H1 (cell line): ENCODE results near the gene ZNF665. TPM values are rescaled to one million over a fixed set of nuclear protein-coding genes. Genes with fewer than 3 reads are reported as not detected.

Source experiments
- CTCF ChIA-PET: fragments of 300-600 bp; sonication (Branson Sonifier 250); formaldehyde crosslinking; loops from one replicate; lab custom pipeline; 2021; ENCODE audit not compliant: partially characterized antibody; lab: Charles Lee
- POLR2A ChIA-PET: fragments of 300-600 bp; sonication (Branson Sonifier 250); formaldehyde crosslinking; loops from one replicate; lab custom pipeline; 2021; ENCODE audit warnings: inconsistent platforms; ENCODE audit not compliant: partially characterized antibody; lab: Charles Lee
- DNase-seq, 2 experiments: peaks; one replicate each; pipeline versions ENCODE4 v3.0.0 to v3.0.0-alpha.2; 2010 to 2022; ENCODE audit warnings: low spot score in 2 of 2, low read depth in 1 of 2, mixed read lengths in 1 of 2
- FAIRE-seq: peaks from 2 replicates; lab custom pipeline; 2011; peaks lifted over from hg19 to GRCh38; lab: Jason Lieb, UNC
- H2AFZ ChIP-seq: 2 replicates; pipeline ENCODE4 v1.8.1; 2012; ENCODE audit warnings: low read length, inconsistent platforms
- H2AK5ac ChIP-seq: 2 replicates; pipeline ENCODE4 v1.6.1; 2013; ENCODE audit warnings: low read depth, low read length
- H2BK120ac ChIP-seq: replicated peaks from 2 replicates; pipeline ENCODE3; 2013; ENCODE audit warnings: low read depth, low read length, inconsistent platforms
- H2BK12ac ChIP-seq: 2 replicates; pipeline ENCODE4 v1.6.1; 2013; ENCODE audit warnings: low read depth, low read length
- H2BK15ac ChIP-seq: 2 replicates; pipeline ENCODE4 v1.6.1; 2013; ENCODE audit warnings: low read length
- H2BK20ac ChIP-seq: 2 replicates; pipeline ENCODE4 v1.6.1; 2013; ENCODE audit warnings: low read length
- H2BK5ac ChIP-seq: 2 replicates; pipeline ENCODE4 v1.6.1; 2013; ENCODE audit warnings: low read depth, low read length
- H3K14ac ChIP-seq: 2 replicates; pipeline ENCODE4 v1.6.1; 2013; ENCODE audit warnings: inconsistent platforms; ENCODE audit not compliant: insufficient read length
- H3K18ac ChIP-seq: 2 replicates; pipeline ENCODE4 v1.6.1; 2013; ENCODE audit warnings: low read length; ENCODE audit errors: extremely low read depth
- H3K23ac ChIP-seq: 2 replicates; pipeline ENCODE4 v1.6.1; 2013; ENCODE audit warnings: inconsistent platforms; ENCODE audit not compliant: insufficient read length
- H3K23me2 ChIP-seq: 2 replicates; pipeline ENCODE4 v1.6.1; 2013; ENCODE audit warnings: low read depth, low read length
- H3K27ac ChIP-seq: 2 replicates; pipeline ENCODE4 v1.6.1; 2011; ENCODE audit warnings: low read depth, low read length, inconsistent platforms
- H3K27me3 ChIP-seq, 4 experiments: replicated peaks in 1 of 4; 1 replicate in 1 of 4; 2 replicates in 3 of 4; pipeline versions ENCODE4 v1.6.1 to v1.8.1; 2011 to 2013; ENCODE audit warnings: low read length in 3 of 4, mild to moderate bottlenecking in 3 of 4, inconsistent platforms in 2 of 4, mixed read lengths in 2 of 4, moderate library complexity in 1 of 4; ENCODE audit not compliant: control insufficient read depth in 3 of 4, insufficient read depth in 3 of 4; ENCODE audit errors: extremely low read depth in 1 of 4
- H3K36me3 ChIP-seq, 4 experiments: 2 replicates each; pipeline versions ENCODE4 v1.6.1 to v1.8.1; 2011 to 2013; ENCODE audit warnings: mild to moderate bottlenecking in 4 of 4, low read length in 3 of 4, moderate library complexity in 2 of 4, control low read depth in 1 of 4, inconsistent platforms in 1 of 4; ENCODE audit not compliant: insufficient read depth in 4 of 4, control insufficient read depth in 2 of 4
- H3K4ac ChIP-seq: replicated peaks from 2 replicates; pipeline ENCODE3; 2013; ENCODE audit warnings: low read length, low read depth, mixed read lengths, inconsistent platforms; ENCODE audit not compliant: insufficient read length
- H3K4me1 ChIP-seq, 4 experiments: replicated peaks in 1 of 4; 1 replicate in 1 of 4; 2 replicates in 3 of 4; pipeline versions ENCODE4 v1.6.1 to v1.8.1; 2011 to 2013; ENCODE audit warnings: low read length in 3 of 4, inconsistent platforms in 2 of 4, mixed read lengths in 1 of 4; ENCODE audit not compliant: insufficient read depth in 4 of 4, control insufficient read depth in 3 of 4
- H3K4me2 ChIP-seq, 2 experiments: 2 replicates each; pipeline versions ENCODE4 v1.6.1 to v1.8.1; 2011 to 2013; ENCODE audit warnings: low read depth in 2 of 2, low read length in 2 of 2, control low read depth in 1 of 2, inconsistent platforms in 1 of 2, mild to moderate bottlenecking in 1 of 2; ENCODE audit not compliant: insufficient read depth in 1 of 2
- H3K4me3 ChIP-seq, 4 experiments: fragments of 200-600, 300-600 bp in 1 of 4; sonication (generic), shearing (Covaris generic), sonication (Bioruptor Twin) in 1 of 4; 2 replicates each; pipeline versions ENCODE4 v1.5.1 to v1.8.1; 2011 to 2016; ENCODE audit warnings: low read length in 4 of 4, low read depth in 3 of 4, control low read depth in 2 of 4, inconsistent platforms in 2 of 4, mild to moderate bottlenecking in 2 of 4, mixed read lengths in 1 of 4, moderate library complexity in 1 of 4; ENCODE audit not compliant: insufficient read depth in 2 of 4; ENCODE audit errors: extremely low read depth in 1 of 4
- H3K56ac ChIP-seq: replicated peaks from 2 replicates; pipeline ENCODE3; 2013; ENCODE audit warnings: low read depth, mild to moderate bottlenecking, mixed read lengths, low read length, inconsistent platforms; ENCODE audit not compliant: insufficient read length
- H3K79me1 ChIP-seq: 2 replicates; pipeline ENCODE4 v1.6.1; 2013; ENCODE audit warnings: low read depth, low read length, control low read depth
- H3K79me2 ChIP-seq, 2 experiments: 2 replicates each; pipeline versions ENCODE4 v1.6.1 to v1.8.1; 2012 to 2013; ENCODE audit warnings: low read length in 2 of 2, mild to moderate bottlenecking in 2 of 2, inconsistent platforms in 1 of 2; ENCODE audit not compliant: insufficient read depth in 2 of 2, control insufficient read depth in 1 of 2
- H3K9ac ChIP-seq, 4 experiments: replicated peaks in 1 of 4; 1 replicate in 1 of 4; 2 replicates in 3 of 4; pipeline versions ENCODE4 v1.6.1 to v1.8.1; 2011 to 2013; ENCODE audit warnings: low read depth in 3 of 4, low read length in 3 of 4, control low read depth in 2 of 4, mild to moderate bottlenecking in 2 of 4, moderate library complexity in 2 of 4, inconsistent platforms in 1 of 4; ENCODE audit errors: extremely low read depth in 1 of 4
- H3K9me3 ChIP-seq, 2 experiments: 2 replicates each; pipeline versions ENCODE4 v1.6.1 to v1.8.1; 2012 to 2013; ENCODE audit warnings: mild to moderate bottlenecking in 2 of 2, moderate library complexity in 2 of 2, control low read depth in 1 of 2, inconsistent platforms in 1 of 2, low read depth in 1 of 2, low read length in 1 of 2, mixed read lengths in 1 of 2; ENCODE audit not compliant: insufficient read depth in 2 of 2
- H4K20me1 ChIP-seq, 2 experiments: replicated peaks in 1 of 2; 2 replicates each; pipeline versions ENCODE3 to v1.8.1; 2011 to 2013; ENCODE audit warnings: inconsistent platforms in 2 of 2, low read length in 2 of 2, mild to moderate bottlenecking in 1 of 2; ENCODE audit not compliant: insufficient read depth in 2 of 2, control insufficient read depth in 1 of 2
- H4K5ac ChIP-seq: 2 replicates; pipeline ENCODE4 v1.6.1; 2013; ENCODE audit warnings: low read length, low read depth, mixed read lengths, inconsistent platforms; ENCODE audit not compliant: insufficient read length
- H4K8ac ChIP-seq: 2 replicates; pipeline ENCODE4 v1.8.0; 2013; ENCODE audit warnings: mild to moderate bottlenecking, moderate library complexity, low read length, inconsistent platforms; ENCODE audit not compliant: insufficient read depth; ENCODE audit errors: extremely low read depth
- H4K91ac ChIP-seq: replicated peaks from 2 replicates; pipeline ENCODE3; 2013; ENCODE audit warnings: low read length, mixed read lengths, inconsistent platforms; ENCODE audit not compliant: insufficient read length
- BRCA1 ChIP-seq: IDR thresholded peaks from 2 replicates; pipeline ENCODE4 v1.6.1; 2012; ENCODE audit warnings: low read depth, low read length, improper control_type of control experiment
- CBX5 ChIP-seq: fragments of 300-800, 300-1000 bp; sonication (generic); IDR thresholded peaks from 2 replicates; pipeline ENCODE4 v1.7.1; 2016; ENCODE audit warnings: antibody characterized with exemption, low read length, low read depth
- GABPA ChIP-seq: IDR thresholded peaks from 2 replicates; pipeline ENCODE4 v1.6.1; 2011; ENCODE audit warnings: mild to moderate bottlenecking, low read length, moderate library complexity, borderline replicate concordance; ENCODE audit not compliant: insufficient read depth
- JUN ChIP-seq: IDR thresholded peaks from 2 replicates; pipeline ENCODE4 v1.6.1; 2011; ENCODE audit warnings: low read depth, mild to moderate bottlenecking, improper control_type of control experiment, low read length
- KDM1A ChIP-seq: fragments of 200-600, 300-600 bp; sonication (generic); IDR thresholded peaks from 2 replicates; pipeline ENCODE4 v1.7.1; 2016; ENCODE audit warnings: mild to moderate bottlenecking, low read length, borderline replicate concordance
- NANOG ChIP-seq: IDR thresholded peaks from 2 replicates; pipeline ENCODE4 v1.6.1; 2011; ENCODE audit warnings: low read length, low read depth, mild to moderate bottlenecking, inconsistent platforms; ENCODE audit not compliant: insufficient read depth, poor library complexity, severe bottlenecking
- NRF1 ChIP-seq: IDR thresholded peaks from 2 replicates; pipeline ENCODE4 v1.6.1; 2011; ENCODE audit warnings: mild to moderate bottlenecking, low read depth, low read length, improper control_type of control experiment
- RAD21 ChIP-seq, 2 experiments: IDR thresholded peaks in 1 of 2; conservative IDR thresholded peaks in 1 of 2; 2 replicates each; pipeline ENCODE4 v1.6.1; 2011; ENCODE audit warnings: low read depth in 2 of 2, low read length in 2 of 2, improper control_type of control experiment in 1 of 2, inconsistent platforms in 1 of 2, mild to moderate bottlenecking in 1 of 2, moderate library complexity in 1 of 2
- SIN3A ChIP-seq, 2 experiments: IDR thresholded peaks in 1 of 2; conservative IDR thresholded peaks in 1 of 2; 2 replicates each; pipeline ENCODE4 v1.6.1; 2011 to 2012; ENCODE audit warnings: low read length in 2 of 2, improper control_type of control experiment in 1 of 2, low read depth in 1 of 2, mild to moderate bottlenecking in 1 of 2
- SIX5 ChIP-seq: IDR thresholded peaks from 2 replicates; pipeline ENCODE4 v1.6.1; 2011; ENCODE audit warnings: mild to moderate bottlenecking, low read depth, low read length
- SP4 ChIP-seq: IDR thresholded peaks from 2 replicates; pipeline ENCODE4 v1.6.1; 2012; ENCODE audit warnings: low read length, inconsistent platforms
- SUZ12 ChIP-seq: fragments of 200-600 bp; sonication (generic); IDR thresholded peaks from 2 replicates; pipeline ENCODE4 v1.6.1; 2012; ENCODE audit warnings: mild to moderate bottlenecking, inconsistent platforms, low read length, moderate library complexity, mixed read lengths
- TAF1 ChIP-seq: IDR thresholded peaks from 2 replicates; pipeline ENCODE4 v1.6.1; 2011; ENCODE audit warnings: mild to moderate bottlenecking, low read depth, low read length
- WGBS, 2 experiments: shearing (Covaris generic) in 1 of 2; methylation state at CpG; one replicate each; pipeline versions ENCODE4 v1.1.6 to v1.1.7; 2013 to 2015; ENCODE audit warnings: low lambda C conversion rate in 2 of 2, mixed read lengths in 2 of 2, inconsistent platforms in 1 of 2, low coverage in 1 of 2, missing lambda C conversion rate in 1 of 2; ENCODE audit not compliant: insufficient replicate concordance in 2 of 2, insufficient coverage in 1 of 2, insufficient read length in 1 of 2; ENCODE audit errors: extremely low coverage in 1 of 2, missing lambda C conversion rate in 1 of 2; 5-methylcytosine and 5-hydroxymethylcytosine counted together
- polyA plus RNA-seq, 7 experiments: library from polyadenylated mRNA; depleted of rRNA in 3 of 7; stranded (reverse) in 5 of 7; unstranded in 2 of 7; fragments of >200 nt in 5 of 7; fragments of 200-250 nt in 2 of 7; gene quantifications; 1 replicate in 5 of 7; 2 replicates in 1 of 7; 4 replicates in 1 of 7; pipeline versions ENCODE4 v1.2.1 to v1.2.3, GENCODE V29; 2011 to 2013; ENCODE audit warnings: missing spikeins in 2 of 7, mixed read lengths in 2 of 7
- total RNA-seq: library from RNA; stranded (reverse); fragmentation: NEBNext Ultra II Directional; extraction: Animal tissue kit (Norgen Biotek cat#: 25700); gene quantifications from 2 replicates; pipeline ENCODE4 v1.2.1, GENCODE V29; 2021

Gene ZNF665
- total and polyA plus RNA-seq, 2 of the 8 experiments (the other 6 are each of a cell fraction or from before 2014, with no cell fraction given), result 2.4 to 6.4 TPM

DNA sequence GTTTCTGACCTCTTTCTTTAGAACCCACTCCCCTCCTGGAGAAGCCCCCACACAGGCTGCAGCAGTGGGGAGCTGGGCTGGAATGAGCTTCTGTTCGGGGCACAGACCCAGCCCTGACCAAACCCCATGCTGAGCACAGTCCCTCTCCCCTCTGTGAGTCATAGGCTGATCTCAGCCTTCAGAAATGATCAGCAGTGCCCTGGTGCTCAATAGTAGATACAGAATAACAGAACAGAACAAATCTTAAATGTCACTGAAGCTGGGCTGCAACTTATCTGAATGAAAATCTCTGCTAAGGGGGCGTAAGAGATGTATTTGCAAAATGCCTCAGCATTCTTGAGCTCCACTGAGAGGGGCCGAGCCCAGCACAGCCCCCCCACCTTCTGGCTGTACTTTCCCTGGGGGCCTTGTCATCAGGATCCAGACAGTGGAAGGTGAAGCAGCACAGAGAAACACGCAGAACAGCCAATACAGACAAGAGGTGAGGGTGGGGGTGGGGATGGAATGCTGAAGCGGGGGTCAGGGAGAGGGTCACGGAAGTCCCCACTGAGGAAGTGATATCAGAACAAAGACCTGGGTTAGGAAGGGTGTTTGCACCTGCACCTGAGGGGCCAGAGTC is 9.9 kb downstream of the ZNF665 start:
- Histone ChIP-seq H3K27ac (no peak overlapping the region), H3K4me2 (no peak overlapping the region)
- no peak for DNase-seq
- no peak for TF ChIP-seq GABPA
- TF ChIP-seq BRCA1, result no peak
- no peak for TF ChIP-seq SUZ12
- TF ChIP-seq SIX5, result no peak
- TF ChIP-seq NRF1, result no peak
- TF ChIP-seq KDM1A, result no peak
- no peak for TF ChIP-seq NANOG
- TF ChIP-seq RAD21 (IDR thresholded peaks at IDR 0.05 in 1 of 2, conservative IDR thresholded peaks at IDR 0.05 in 1 of 2; ENCODE audit: low read depth in 2 of 2, low read length in 2 of 2), result no peak
- no peak for TF ChIP-seq SP4
- no peak for TF ChIP-seq TAF1
- no peak for TF ChIP-seq SIN3A (conservative IDR thresholded peaks at IDR 0.05 in 1 of 2, IDR thresholded peaks at IDR 0.05 in 1 of 2; ENCODE audit: low read depth in 1 of 2, low read length in 2 of 2)
- TF ChIP-seq JUN, result no peak
- no peak for TF ChIP-seq CBX5

More for the DNA sequence above, 9.9 kb downstream of the ZNF665 start:
- Histone ChIP-seq H3K79me2 (no peaks in the 10 kb centered on the region), H2BK5ac (no peak overlapping the region), H2AFZ (no peak overlapping the region), H2BK120ac (no peak overlapping the region), H3K23me2 (no peaks in the 10 kb centered on the region), H4K5ac (no peak overlapping the region), H3K9me3 (peaks cover 3 to 9% of the 10 kb centered on the region in 2 experiments; a peak in 3 of 4 replicates), H4K20me1 (no peaks in the 10 kb centered on the region), H3K4me1 (no peaks in the 10 kb centered on the region; a peak in 1 of 7 replicates), H4K91ac (no peak overlapping the region), H3K18ac (no peak overlapping the region), H3K9ac (no peak overlapping the region), H3K14ac (no peak overlapping the region), H2BK20ac (no peak overlapping the region), H3K79me1 (no peaks in the 10 kb centered on the region), H3K56ac (no peak overlapping the region), H2BK15ac (no peak overlapping the region), H2AK5ac (no peak overlapping the region), H3K23ac (no peak overlapping the region), H3K36me3 (peaks cover 0 to 10% (median 6%) of the 10 kb centered on the region in 4 experiments; a peak in 5 of 8 replicates), H3K4me3 (no peak overlapping the region), H3K4ac (no peak overlapping the region), H4K8ac (no peak overlapping the region), H3K27me3 (no peaks in the 10 kb centered on the region), H2BK12ac (no peak overlapping the region)
- ChIA-PET CTCF (interaction anchor here (1.1 to 1.8 kb wide), 2 partner anchors 185 to 189 kb away, joined by 3 to 6 read pairs; no protein-coding TSS in a partner anchor), POLR2A (no interaction called here)
- 80% methylated on average over 5 of the region's 6 CpGs; no CpG with 5 or more reads in 1 of the 2 experiments for WGBS, 2 experiments
- no peak for FAIRE-seq
